Measurements from ENCODE around the gene BFSP2.

GRCh38 chr3:133457025-133457424 lies 57.2 kb downstream of the BFSP2 start:
- TF ChIP-seq CTCF (IDR thresholded peaks at IDR 0.05) = no peak
- no peak for TF ChIP-seq POLR2A (IDR thresholded peaks at IDR 0.05)
